ENCODE measurements around the gene C4orf50. TPM values are rescaled to one million over a fixed set of nuclear protein-coding genes. Genes with fewer than 3 reads are reported as not detected.

The C4orf50 gene
- total and polyA plus RNA-seq, 10 of the 15 experiments (the other 5 are each of a cell fraction or from before 2014, with no cell fraction given), result 0.04 to 0.09 (median 0.05) TPM; not detected in 3

GRCh38 chr4:5932035-5932568 lies 86.1 kb downstream of the C4orf50 start (continued):
- no peak for TF ChIP-seq ZNF687 (IDR thresholded peaks at IDR 0.05)
- TF ChIP-seq CBX5 (IDR thresholded peaks at IDR 0.05; ENCODE audit: low read depth), result no peak
- TF ChIP-seq, protein P1, sequence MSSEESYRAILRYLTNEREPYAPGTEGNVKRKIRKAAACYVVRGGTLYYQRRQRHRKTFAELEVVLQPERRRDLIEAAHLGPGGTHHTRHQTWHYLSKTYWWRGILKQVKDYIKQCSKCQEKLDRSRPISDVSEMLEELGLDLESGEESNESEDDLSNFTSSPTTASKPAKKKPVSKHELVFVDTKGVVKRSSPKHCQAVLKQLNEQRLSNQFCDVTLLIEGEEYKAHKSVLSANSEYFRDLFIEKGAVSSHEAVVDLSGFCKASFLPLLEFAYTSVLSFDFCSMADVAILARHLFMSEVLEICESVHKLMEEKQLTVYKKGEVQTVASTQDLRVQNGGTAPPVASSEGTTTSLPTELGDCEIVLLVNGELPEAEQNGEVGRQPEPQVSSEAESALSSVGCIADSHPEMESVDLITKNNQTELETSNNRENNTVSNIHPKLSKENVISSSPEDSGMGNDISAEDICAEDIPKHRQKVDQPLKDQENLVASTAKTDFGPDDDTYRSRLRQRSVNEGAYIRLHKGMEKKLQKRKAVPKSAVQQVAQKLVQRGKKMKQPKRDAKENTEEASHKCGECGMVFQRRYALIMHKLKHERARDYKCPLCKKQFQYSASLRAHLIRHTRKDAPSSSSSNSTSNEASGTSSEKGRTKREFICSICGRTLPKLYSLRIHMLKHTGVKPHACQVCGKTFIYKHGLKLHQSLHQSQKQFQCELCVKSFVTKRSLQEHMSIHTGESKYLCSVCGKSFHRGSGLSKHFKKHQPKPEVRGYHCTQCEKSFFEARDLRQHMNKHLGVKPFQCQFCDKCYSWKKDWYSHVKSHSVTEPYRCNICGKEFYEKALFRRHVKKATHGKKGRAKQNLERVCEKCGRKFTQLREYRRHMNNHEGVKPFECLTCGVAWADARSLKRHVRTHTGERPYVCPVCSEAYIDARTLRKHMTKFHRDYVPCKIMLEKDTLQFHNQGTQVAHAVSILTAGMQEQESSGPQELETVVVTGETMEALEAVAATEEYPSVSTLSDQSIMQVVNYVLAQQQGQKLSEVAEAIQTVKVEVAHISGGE (CRISPR knock-in tag; IDR thresholded peaks at IDR 0.05), result no peak
- TF ChIP-seq KLF5 (IDR thresholded peaks at IDR 0.05; ENCODE audit: partially characterized antibody), result no peak
- TF ChIP-seq ATF7 (IDR thresholded peaks at IDR 0.05; ENCODE audit: low read depth), result no peak

Data from GM12878 (cell line).